GM18502 (cell line): ENCODE results near the gene ITPK1.

Source experiments
- ATAC-seq: cut with Tn5 transposase; IDR thresholded peaks from one replicate; pipeline ENCODE4 v1.9.1; 2021; ENCODE audit warnings: mild to moderate bottlenecking; ENCODE audit not compliant: unreplicated experiment, poor library complexity

ITPK1 gene

GRCh38 chr14:92931681-92932447, 183.9 kb downstream of the ITPK1 start:
- ATAC-seq = no peak

GRCh38 chr14:92930737-92931602, 184.8 kb downstream of the ITPK1 start:
- no peak for ATAC-seq

GRCh38 chr14:92929689-92930608, 185.8 kb downstream of the ITPK1 start:
- no peak for ATAC-seq

GRCh38 chr14:92928961-92929688, 186.6 kb downstream of the ITPK1 start:
- ATAC-seq = no peak

DNA sequence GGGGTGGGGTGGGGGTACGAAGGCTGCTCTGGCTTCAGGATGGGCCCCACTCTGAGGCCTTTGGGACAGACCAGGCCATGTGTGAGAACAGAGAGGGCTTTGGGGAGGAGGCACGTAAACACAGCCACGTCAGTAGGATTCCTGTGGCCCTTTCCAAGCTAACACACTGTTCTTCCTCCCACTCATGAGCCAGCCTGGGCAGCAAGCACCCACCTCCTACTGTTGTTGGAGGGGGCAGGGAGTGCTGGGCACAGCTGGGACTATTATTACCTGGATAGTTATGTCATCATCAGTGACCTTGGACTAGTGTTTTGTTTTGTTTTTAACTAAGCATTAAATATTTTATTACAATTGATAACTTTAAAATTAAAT, 187.5 kb downstream of the ITPK1 start:
- ATAC-seq = no peak

GRCh38 chr14:92927349-92928257, 188.1 kb downstream of the ITPK1 start:
- no peak for ATAC-seq

DNA sequence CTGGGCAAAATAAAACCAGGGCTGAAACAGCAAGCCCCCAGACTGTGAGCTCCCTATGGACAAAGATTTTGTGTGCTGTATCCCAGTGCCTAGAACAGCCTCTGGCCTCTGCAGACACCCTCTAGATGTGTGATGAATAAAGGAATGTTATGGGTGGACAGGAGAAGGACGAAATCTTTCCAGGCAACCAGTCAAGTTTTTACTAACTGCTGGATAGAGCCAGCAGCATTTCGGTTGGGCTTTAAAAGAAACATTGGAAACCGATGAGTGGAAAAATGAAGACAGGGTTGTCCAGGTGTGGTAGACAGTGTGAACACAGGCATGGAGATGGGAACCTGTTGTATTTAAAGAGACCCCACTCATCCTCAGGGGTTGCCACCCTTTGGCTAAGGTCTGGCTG, 188.8 kb downstream of the ITPK1 start:
- no peak for ATAC-seq

GRCh38 chr14:92926180-92926845, 189.4 kb downstream of the ITPK1 start:
- no peak for ATAC-seq

- no peak for ATAC-seq
Observed at GRCh38 chr14:92925446-92925845, 190.3 kb downstream of the ITPK1 start.

DNA sequence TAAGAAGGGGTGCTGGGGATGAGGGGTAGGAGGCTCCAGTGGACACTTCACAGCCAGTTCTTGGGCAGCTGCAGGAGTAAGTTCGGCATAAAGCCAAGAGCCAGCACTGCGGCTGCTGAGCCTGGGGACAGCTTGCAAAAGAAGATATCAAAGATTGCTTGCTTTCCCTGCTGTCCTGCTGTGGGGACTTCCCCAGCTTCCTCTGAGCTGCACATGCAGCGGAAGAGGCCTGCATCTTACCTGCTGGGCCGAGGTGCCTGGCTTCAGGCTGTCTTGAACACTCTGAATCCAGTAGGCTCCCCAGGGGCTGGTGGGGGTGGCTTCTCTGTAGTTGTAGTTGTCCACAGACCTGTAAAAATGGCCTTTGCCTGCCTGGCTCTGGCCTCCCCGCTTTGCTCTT, 191.5 kb downstream of the ITPK1 start:
- ATAC-seq = no peak

DNA sequence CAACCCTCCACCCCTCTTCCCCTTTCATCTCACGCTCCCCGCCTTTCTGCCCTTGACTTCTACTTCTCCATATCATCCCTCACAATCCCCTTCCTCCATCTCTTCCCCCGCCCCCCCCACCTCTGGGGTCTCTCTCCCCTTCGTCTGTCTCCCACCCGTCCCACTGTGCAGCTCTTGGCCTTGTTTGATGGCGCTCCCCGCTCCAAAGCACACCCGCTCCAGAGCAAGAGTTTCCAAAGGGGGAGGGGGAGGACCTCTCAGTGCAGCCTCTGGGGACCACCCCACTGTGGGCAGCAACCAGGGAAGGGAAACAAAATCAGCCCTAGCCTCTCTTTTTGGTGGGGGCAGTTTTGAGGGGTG, 192.0 kb downstream of the ITPK1 start:
- ATAC-seq = no peak

- no peak for ATAC-seq
Observed at GRCh38 chr14:92922883-92923743, 192.6 kb downstream of the ITPK1 start, which contains the start of gene CHGA. Gene CHGA (plus strand): TSS chr14:92923150. CDS start chr14:92923360, 210 bp downstream.

DNA sequence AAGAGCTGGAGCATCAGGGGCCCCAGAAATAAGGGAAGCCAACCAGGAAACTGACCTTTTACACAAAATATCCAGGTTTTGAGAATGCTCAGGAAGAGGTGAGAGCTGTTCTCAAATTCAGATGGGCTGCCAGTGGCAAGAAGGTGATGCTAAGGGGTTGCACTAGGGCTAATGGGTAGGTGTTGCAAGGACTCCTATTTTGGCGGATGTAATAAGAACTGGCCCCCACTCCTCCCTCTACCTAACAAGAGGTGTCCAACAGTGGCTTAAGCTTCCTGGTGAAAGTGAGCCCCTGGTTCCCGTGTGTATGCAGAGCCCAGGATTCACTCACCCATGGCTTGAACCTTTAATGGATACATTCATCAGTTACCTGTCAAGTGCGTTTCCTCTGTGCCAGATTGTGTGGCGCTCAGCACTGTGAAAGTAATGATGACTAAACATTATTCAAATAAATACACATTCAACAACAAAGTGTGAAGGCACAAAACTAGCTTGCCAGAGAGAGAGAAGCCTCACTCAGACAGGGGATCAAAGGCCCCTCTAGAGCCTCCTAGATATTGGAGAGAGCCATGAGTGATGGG, 193.5 kb downstream of the ITPK1 start:
- no peak for ATAC-seq

DNA sequence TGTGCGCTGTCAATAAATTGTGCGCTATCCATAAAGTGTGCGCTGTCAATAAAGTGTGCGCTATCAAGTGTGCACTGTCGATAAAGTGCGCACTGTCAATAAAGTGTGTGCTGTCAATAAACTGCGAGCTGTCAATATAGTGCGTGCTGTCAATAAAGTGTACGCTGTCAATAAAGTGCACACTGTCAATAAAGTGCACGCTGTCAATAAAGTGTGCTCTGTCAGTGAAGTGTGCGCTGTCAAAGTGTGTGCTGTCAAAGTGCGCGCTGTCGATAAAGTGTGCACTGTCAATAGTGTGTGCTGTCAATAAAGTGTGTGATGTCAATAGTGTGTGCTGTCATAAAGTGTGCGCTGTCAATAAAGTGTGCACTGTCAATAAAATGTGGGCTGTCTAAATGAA, 195.7 kb downstream of the ITPK1 start:
- no peak for ATAC-seq

- ATAC-seq = no peak
Observed at GRCh38 chr14:92917956-92918355, 197.8 kb downstream of the ITPK1 start.

DNA sequence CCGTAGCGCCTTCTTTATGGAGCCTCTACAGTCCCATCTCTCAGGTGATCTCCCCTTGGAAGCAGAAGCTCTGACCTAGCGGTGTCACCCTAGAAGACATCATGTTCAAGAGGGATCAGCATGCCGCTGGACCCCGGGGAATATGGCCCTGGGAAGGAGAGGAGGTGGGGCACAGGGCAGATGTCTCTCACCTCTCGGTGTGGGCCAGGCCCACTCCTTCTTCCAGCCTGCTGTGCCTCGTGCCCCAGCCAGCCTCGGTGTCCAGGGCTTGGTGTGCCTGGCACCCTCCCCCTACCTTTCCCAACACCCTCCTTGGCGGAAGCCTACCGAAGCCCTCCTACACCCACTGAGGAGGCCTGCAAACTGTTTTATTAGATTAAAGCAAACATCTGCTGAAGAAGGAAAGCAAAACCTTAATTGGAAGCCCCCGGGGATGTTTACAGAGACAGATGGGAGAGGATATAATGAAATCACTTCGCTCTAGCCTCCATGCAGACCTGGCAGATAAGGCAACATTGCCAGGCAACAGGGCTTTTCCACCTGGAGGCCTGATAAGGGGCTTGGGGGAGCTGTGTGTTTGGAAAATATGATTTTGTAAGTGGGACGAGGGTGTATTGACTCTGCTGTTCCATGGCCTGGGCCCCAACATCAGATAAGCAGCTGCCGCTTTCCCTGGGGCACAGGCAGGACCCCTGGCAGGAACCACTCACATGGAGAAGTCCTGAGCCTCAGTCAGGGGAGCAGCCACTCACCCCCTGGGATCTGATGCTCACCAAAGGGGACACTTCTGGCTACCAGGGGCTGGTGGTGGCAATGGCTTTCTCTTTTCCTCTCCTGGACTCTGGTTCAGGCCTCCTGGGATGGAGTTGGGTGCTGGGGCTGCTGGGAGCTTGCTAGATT, 198.4 kb downstream of the ITPK1 start:
- no peak for ATAC-seq
